K562 (cell line): Measurements from ENCODE around the gene H2AZ2. TPM values are rescaled to one million over a fixed set of nuclear protein-coding genes. Genes with fewer than 3 reads are reported as not detected.

ENCODE experiments used
- ATF1 ChIP-seq, 2 experiments: fragments of 450-650 bp in 1 of 2; IDR thresholded peaks; 2 replicates each; pipeline ENCODE4 v1.6.1; 2016; ENCODE audit warnings: missing compliant biosample characterization in 1 of 2, missing genetic modification characterization in 1 of 2
- ATF7 ChIP-seq: fragments of 450-650 bp; IDR thresholded peaks from 2 replicates; pipeline ENCODE4 v1.7.1; 2014; ENCODE audit warnings: mild to moderate bottlenecking, moderate library complexity
- CBFA2T3 ChIP-seq: fragments of 450-650 bp; IDR thresholded peaks from 2 replicates; pipeline ENCODE4 v1.6.1; 2017
- EGR1 ChIP-seq: fragments of 450-650 bp; conservative IDR thresholded peaks from 2 replicates; pipeline ENCODE4 v1.6.1; 2017; ENCODE audit warnings: mild to moderate bottlenecking
- IFI16 ChIP-seq: fragments of 250-450 bp; sonication (Bioruptor Pico); IDR thresholded peaks from 2 replicates; pipeline ENCODE4 v2.1.2; 2022; ENCODE audit warnings: mild to moderate bottlenecking, inconsistent platforms
- KHSRP ChIP-seq: fragments of 450-650 bp; IDR thresholded peaks from 2 replicates; pipeline ENCODE4 v1.6.1; 2017
- MCM7 ChIP-seq, 2 experiments: fragments of 450-650 bp; IDR thresholded peaks; 2 replicates each; pipeline ENCODE4 v1.6.1; 2016 to 2018
- NEUROD1 ChIP-seq: fragments of 150-350 bp; IDR thresholded peaks from 2 replicates; pipeline ENCODE4 v1.6.1; 2014; ENCODE audit warnings: borderline replicate concordance, low read length, low read depth; ENCODE audit not compliant: partially characterized antibody
- NFIC ChIP-seq: fragments of 450-650 bp; IDR thresholded peaks from 2 replicates; pipeline ENCODE4 v1.6.1; 2017; ENCODE audit warnings: mild to moderate bottlenecking, inconsistent platforms
- NONO ChIP-seq, 2 experiments: fragments of 200-400 bp in 1 of 2; fragments of 450-650 bp in 1 of 2; formaldehyde crosslinking in 1 of 2; IDR thresholded peaks; 2 replicates each; pipeline ENCODE4 v1.6.1; 2017; ENCODE audit warnings: low read depth in 2 of 2, mild to moderate bottlenecking in 2 of 2, moderate library complexity in 2 of 2, low read length in 1 of 2
- NR1H2 ChIP-seq: sonication (generic); formaldehyde crosslinking; IDR thresholded peaks from 2 replicates; pipeline ENCODE4 v1.4.0; 2020; ENCODE audit warnings: mild to moderate bottlenecking, missing genetic modification reagents
- NR3C1 ChIP-seq: sonication (generic); formaldehyde crosslinking; IDR thresholded peaks from 2 replicates; pipeline ENCODE4 v1.8.1; 2022; ENCODE audit warnings: missing genetic modification reagents
- RBBP5 ChIP-seq: fragments of 200-600 bp; sonication (generic); IDR thresholded peaks from 2 replicates; pipeline ENCODE4 v1.6.1; 2012; ENCODE audit warnings: borderline replicate concordance, mild to moderate bottlenecking, low read length, control low read depth, inconsistent platforms; ENCODE audit not compliant: insufficient read depth, poor library complexity, severe bottlenecking
- SIN3B ChIP-seq: fragments of 450-650 bp; IDR thresholded peaks from 2 replicates; pipeline ENCODE4 v1.6.1; 2017; ENCODE audit warnings: low read depth, mild to moderate bottlenecking, moderate library complexity
- TAF1 ChIP-seq: IDR thresholded peaks from 2 replicates; pipeline ENCODE4 v1.6.1; 2011; ENCODE audit warnings: mild to moderate bottlenecking, low read length, moderate library complexity; ENCODE audit not compliant: insufficient read depth, control insufficient read depth, severe bottlenecking; ENCODE audit errors: extremely low read depth
- ZNF444 ChIP-seq: fragments of 250-450 bp; sonication (Bioruptor Pico); IDR thresholded peaks from 2 replicates; pipeline ENCODE4 v1.4.0; 2020; ENCODE audit warnings: mild to moderate bottlenecking, moderate library complexity
- ZZZ3 ChIP-seq: fragments of 450-650 bp; IDR thresholded peaks from 2 replicates; pipeline ENCODE4 v1.6.1; 2016; ENCODE audit warnings: antibody characterized with exemption, mild to moderate bottlenecking, moderate library complexity
- polyA plus RNA-seq, 8 experiments: library from polyadenylated mRNA; depleted of rRNA in 4 of 8; stranded (reverse) in 5 of 8; unstranded in 3 of 8; fragments of >200 nt; fragmentation: Nextera tagmentation in 2 of 8; fragmentation: Illumina TruSeq in 1 of 8; extraction: Ambion mirVana in 2 of 8; extraction: Trizol in 1 of 8; gene quantifications; 2 replicates each; pipeline versions ENCODE4 v1.2.1 to v1.2.3, GENCODE V29; 2011 to 2014; ENCODE audit warnings: inconsistent platforms in 1 of 8, missing spikeins in 1 of 8
- total RNA-seq, 7 experiments: library from RNA; depleted of rRNA in 6 of 7; stranded (reverse); fragments of >200 nt in 6 of 7; fragmentation: Illumina TruSeq in 2 of 7; extraction: Trizol in 2 of 7; gene quantifications; 2 replicates each; pipeline versions ENCODE4 v1.2.1 to v1.2.3, GENCODE V29; 2011 to 2021; ENCODE audit warnings: low replicate concordance in 1 of 7
- TF ChIP-seq, protein P1 (sequence below): sonication (generic); formaldehyde crosslinking; IDR thresholded peaks from 2 replicates; pipeline ENCODE4 v1.8.0; 2022; ENCODE audit warnings: mild to moderate bottlenecking, missing genetic modification reagents, borderline replicate concordance
- TF ChIP-seq, protein P2 (sequence below): sonication (generic); formaldehyde crosslinking; IDR thresholded peaks from 2 replicates; pipeline ENCODE4 v1.9.0; 2022; ENCODE audit warnings: mild to moderate bottlenecking, missing genetic modification reagents
- TF ChIP-seq, protein P3 (sequence below), 2 experiments: fragments of 450-650 bp; IDR thresholded peaks; 2 replicates each; pipeline ENCODE4 v1.6.1; 2016
- TF ChIP-seq, protein P4 (sequence below): fragments of 450-650 bp; formaldehyde crosslinking; IDR thresholded peaks from 2 replicates; pipeline ENCODE4 v1.4.0; 2022; ENCODE audit warnings: mild to moderate bottlenecking, moderate library complexity
- TF ChIP-seq, protein P5 (sequence below): fragments of 250-450 bp; sonication (Bioruptor Pico); IDR thresholded peaks from 2 replicates; pipeline ENCODE4 v1.9.0; 2021; ENCODE audit warnings: mild to moderate bottlenecking, inconsistent platforms

The H2AZ2 gene
- total and polyA plus RNA-seq, 9 of the 15 experiments (the other 6 are each of a cell fraction or from before 2014, with no cell fraction given), result 105 to 382 (median 286) TPM

DNA sequence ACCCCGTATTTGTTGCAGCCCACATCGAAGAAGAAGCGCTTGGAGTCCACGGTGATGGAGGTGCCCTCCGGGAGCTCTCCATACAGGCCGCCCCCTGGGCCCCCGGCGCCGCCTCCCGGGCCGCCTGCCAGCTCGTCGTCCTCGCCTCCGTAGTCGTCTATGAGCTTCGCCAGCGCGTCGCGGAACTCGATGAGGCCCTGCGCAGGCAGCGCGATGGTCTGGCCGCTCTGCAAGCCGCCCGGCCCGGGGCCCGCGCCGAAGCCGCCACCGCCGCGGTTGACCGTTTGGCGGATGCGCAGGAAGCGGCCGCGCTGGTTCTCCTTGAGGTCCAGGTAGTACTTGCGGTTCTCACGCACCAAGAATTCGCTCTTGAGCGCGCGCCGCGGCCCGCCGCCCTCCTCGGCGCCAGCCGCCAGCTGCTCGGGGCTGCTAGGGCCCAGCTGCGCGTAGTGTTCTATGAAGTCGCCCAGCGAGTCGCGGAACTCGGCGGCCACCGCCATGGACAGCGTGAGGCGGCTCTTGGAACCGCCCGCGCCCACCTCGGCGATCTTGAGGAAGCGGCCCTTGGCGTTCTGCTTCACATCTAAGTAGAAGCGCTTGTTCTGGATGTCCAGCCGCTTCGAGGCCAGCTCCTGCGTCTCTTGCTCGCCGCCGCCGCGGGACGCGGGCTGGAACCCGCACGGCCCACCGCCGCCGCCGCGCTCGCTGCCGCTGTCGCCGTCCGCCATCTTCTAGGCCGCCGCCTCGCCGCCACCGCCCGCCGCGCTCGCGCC is 36.9 kb upstream of the H2AZ2 start (continued):
- TF ChIP-seq, protein P1, sequence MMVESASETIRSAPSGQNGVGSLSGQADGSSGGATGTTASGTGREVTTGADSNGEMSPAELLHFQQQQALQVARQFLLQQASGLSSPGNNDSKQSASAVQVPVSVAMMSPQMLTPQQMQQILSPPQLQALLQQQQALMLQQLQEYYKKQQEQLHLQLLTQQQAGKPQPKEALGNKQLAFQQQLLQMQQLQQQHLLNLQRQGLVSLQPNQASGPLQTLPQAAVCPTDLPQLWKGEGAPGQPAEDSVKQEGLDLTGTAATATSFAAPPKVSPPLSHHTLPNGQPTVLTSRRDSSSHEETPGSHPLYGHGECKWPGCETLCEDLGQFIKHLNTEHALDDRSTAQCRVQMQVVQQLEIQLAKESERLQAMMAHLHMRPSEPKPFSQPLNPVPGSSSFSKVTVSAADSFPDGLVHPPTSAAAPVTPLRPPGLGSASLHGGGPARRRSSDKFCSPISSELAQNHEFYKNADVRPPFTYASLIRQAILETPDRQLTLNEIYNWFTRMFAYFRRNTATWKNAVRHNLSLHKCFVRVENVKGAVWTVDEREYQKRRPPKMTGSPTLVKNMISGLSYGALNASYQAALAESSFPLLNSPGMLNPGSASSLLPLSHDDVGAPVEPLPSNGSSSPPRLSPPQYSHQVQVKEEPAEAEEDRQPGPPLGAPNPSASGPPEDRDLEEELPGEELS, result 0 out of 2 replicates have a peak, but pooled peaks have one; percentile 27
- no peak for TF ChIP-seq TAF1
- TF ChIP-seq ZNF444 (CRISPR knock-in tag), result no peak
- no peak for TF ChIP-seq CBFA2T3
- TF ChIP-seq NFIC, result peak; percentile 78
- TF ChIP-seq IFI16 (CRISPR knock-in tag), result no peak
- TF ChIP-seq MCM7 (IDR thresholded peaks at IDR 0.05), result no peak
- no peak for TF ChIP-seq ATF1 (CRISPR knock-in tag; IDR thresholded peaks at IDR 0.05)
- peak; percentile 8; the same call in 1 of the 2 replicates for TF ChIP-seq ATF1 (tag; IDR thresholded peaks at IDR 0.05)
- peak; percentile 62 for TF ChIP-seq RBBP5
- TF ChIP-seq, protein P2, sequence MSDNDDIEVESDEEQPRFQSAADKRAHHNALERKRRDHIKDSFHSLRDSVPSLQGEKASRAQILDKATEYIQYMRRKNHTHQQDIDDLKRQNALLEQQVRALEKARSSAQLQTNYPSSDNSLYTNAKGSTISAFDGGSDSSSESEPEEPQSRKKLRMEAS (CRISPR knock-in tag), result no peak
- TF ChIP-seq NEUROD1, result no peak
- peak in 1 of 2 experiments; percentile 16; a peak in 2 of 4 replicates for TF ChIP-seq NONO (IDR thresholded peaks at IDR 0.05; ENCODE audit: low read depth in 2 of 2, low read length in 1 of 2)
- TF ChIP-seq KHSRP, result no peak
- TF ChIP-seq, protein P3, sequence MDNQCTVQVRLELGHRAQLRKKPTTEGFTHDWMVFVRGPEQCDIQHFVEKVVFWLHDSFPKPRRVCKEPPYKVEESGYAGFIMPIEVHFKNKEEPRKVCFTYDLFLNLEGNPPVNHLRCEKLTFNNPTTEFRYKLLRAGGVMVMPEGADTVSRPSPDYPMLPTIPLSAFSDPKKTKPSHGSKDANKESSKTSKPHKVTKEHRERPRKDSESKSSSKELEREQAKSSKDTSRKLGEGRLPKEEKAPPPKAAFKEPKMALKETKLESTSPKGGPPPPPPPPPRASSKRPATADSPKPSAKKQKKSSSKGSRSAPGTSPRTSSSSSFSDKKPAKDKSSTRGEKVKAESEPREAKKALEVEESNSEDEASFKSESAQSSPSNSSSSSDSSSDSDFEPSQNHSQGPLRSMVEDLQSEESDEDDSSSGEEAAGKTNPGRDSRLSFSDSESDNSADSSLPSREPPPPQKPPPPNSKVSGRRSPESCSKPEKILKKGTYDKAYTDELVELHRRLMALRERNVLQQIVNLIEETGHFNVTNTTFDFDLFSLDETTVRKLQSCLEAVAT (IDR thresholded peaks at IDR 0.05), result no peak
- 0 out of 2 replicates have a peak, but pooled peaks have one; percentile 52 for TF ChIP-seq NR3C1 (CRISPR knock-in tag)
- no peak for TF ChIP-seq EGR1
- TF ChIP-seq SIN3B, result no peak
- no peak for TF ChIP-seq ZZZ3
- TF ChIP-seq ATF7, result no peak
- TF ChIP-seq, protein P4, sequence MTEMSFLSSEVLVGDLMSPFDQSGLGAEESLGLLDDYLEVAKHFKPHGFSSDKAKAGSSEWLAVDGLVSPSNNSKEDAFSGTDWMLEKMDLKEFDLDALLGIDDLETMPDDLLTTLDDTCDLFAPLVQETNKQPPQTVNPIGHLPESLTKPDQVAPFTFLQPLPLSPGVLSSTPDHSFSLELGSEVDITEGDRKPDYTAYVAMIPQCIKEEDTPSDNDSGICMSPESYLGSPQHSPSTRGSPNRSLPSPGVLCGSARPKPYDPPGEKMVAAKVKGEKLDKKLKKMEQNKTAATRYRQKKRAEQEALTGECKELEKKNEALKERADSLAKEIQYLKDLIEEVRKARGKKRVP, result no peak
- TF ChIP-seq, protein P5, sequence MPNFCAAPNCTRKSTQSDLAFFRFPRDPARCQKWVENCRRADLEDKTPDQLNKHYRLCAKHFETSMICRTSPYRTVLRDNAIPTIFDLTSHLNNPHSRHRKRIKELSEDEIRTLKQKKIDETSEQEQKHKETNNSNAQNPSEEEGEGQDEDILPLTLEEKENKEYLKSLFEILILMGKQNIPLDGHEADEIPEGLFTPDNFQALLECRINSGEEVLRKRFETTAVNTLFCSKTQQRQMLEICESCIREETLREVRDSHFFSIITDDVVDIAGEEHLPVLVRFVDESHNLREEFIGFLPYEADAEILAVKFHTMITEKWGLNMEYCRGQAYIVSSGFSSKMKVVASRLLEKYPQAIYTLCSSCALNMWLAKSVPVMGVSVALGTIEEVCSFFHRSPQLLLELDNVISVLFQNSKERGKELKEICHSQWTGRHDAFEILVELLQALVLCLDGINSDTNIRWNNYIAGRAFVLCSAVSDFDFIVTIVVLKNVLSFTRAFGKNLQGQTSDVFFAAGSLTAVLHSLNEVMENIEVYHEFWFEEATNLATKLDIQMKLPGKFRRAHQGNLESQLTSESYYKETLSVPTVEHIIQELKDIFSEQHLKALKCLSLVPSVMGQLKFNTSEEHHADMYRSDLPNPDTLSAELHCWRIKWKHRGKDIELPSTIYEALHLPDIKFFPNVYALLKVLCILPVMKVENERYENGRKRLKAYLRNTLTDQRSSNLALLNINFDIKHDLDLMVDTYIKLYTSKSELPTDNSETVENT (CRISPR knock-in tag), result peak; percentile 14; the same call in 1 of the 2 replicates
- no peak for TF ChIP-seq NR1H2
